Testis (tissue), 2 donors: ENCODE measurements around the gene WASF2.

Experiments used
- POLR2A ChIP-seq: fragments of 450-650 bp; IDR thresholded peaks from one replicate; pipeline ENCODE4 v1.6.1; 2017; ENCODE audit warnings: antibody characterized with exemption, mild to moderate bottlenecking, moderate library complexity
- TF ChIP-seq, protein P1 (sequence below), 3 experiments: fragments of 450-650 bp in 2 of 3; fragments of 200-600 bp in 1 of 3; sonication (generic) in 1 of 3; IDR thresholded peaks; one replicate each; pipeline ENCODE4 v1.5.1; 2016 to 2019; ENCODE audit warnings: antibody characterized with exemption in 3 of 3, mild to moderate bottlenecking in 2 of 3, moderate library complexity in 1 of 3

DNA sequence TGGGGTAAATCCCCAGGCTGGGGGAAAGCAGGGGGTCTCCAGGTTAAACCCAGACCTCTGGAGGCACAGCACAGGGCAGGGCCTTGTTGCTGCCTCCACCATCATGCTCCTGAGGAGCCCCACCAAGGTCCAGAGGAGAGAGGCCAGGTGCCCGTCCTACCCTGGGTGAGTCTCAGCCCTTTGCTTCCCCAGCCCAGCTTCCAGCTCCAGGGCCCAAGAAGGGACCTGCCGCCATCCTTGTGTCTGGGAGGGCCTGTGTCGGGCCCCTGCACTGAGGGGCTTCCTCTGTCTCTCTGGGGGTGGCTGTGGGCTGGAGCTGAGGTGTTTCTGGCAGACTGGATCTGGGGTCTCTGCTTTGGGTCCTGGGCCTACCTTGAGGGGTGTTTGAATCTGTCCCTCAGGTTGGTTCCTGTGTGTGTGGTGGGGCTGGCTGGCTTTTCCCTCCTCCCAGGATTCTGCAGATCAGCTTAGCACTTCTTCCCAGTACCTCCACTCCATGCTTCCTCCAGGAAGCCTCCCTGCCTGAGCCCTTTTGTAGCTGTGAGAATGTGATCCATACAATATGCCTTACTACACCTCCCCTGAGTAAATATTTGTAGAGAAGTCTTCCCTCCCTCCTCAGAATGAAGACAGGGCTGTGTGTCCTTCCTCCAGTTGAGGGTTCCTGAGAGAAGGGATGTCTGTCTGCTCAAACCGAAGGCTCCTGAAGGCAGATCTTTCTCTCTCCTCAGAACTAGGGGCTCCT lies 91.4 kb downstream of the WASF2 start:
- TF ChIP-seq, protein P1, sequence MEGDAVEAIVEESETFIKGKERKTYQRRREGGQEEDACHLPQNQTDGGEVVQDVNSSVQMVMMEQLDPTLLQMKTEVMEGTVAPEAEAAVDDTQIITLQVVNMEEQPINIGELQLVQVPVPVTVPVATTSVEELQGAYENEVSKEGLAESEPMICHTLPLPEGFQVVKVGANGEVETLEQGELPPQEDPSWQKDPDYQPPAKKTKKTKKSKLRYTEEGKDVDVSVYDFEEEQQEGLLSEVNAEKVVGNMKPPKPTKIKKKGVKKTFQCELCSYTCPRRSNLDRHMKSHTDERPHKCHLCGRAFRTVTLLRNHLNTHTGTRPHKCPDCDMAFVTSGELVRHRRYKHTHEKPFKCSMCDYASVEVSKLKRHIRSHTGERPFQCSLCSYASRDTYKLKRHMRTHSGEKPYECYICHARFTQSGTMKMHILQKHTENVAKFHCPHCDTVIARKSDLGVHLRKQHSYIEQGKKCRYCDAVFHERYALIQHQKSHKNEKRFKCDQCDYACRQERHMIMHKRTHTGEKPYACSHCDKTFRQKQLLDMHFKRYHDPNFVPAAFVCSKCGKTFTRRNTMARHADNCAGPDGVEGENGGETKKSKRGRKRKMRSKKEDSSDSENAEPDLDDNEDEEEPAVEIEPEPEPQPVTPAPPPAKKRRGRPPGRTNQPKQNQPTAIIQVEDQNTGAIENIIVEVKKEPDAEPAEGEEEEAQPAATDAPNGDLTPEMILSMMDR (IDR thresholded peaks at IDR 0.05): no peak
- no peak for TF ChIP-seq POLR2A
